ENCODE results near the gene CBLN4. TPM values are rescaled to one million over a fixed set of nuclear protein-coding genes. Genes with fewer than 3 reads are reported as not detected.

CBLN4 gene
- total RNA-seq, 1 experiment from 2014 or later = not detected

GRCh38 chr20:56014151-56014550, 8.8 kb upstream of the CBLN4 start:
- no peaks in the 10 kb centered on the region for H3K27me3 ChIP-seq (ENCODE audit: insufficient read depth, low read length)
- no peaks in the 10 kb centered on the region for H3K4me1 Mint-ChIP-seq
- H3K23me2 ChIP-seq (ENCODE audit: insufficient read length, low read depth, low read length, poor library complexity, severe bottlenecking) = no peaks in the 10 kb centered on the region
- no peak overlapping the region for H3K18ac ChIP-seq (ENCODE audit: insufficient read length, low read depth, low read length)
- H4K8ac ChIP-seq (replicated peaks; ENCODE audit: insufficient read length, low read depth, low read length) = no peak overlapping the region
- H2BK15ac ChIP-seq (ENCODE audit: low read depth, low read length) = no peak overlapping the region
- H3T11ph ChIP-seq (ENCODE audit: low read length) = no peak overlapping the region
- H2AK5ac ChIP-seq (ENCODE audit: insufficient read length, low read length) = no peak overlapping the region
- no peak overlapping the region for H3K27ac Mint-ChIP-seq
- no peak overlapping the region for H3K4ac ChIP-seq (ENCODE audit: low read depth, low read length)
- no peak overlapping the region for H2BK20ac ChIP-seq (ENCODE audit: low read depth, low read length, poor library complexity, severe bottlenecking)
- H2BK5ac ChIP-seq (ENCODE audit: insufficient read length, low read length) = no peak overlapping the region
- H3K9me3 ChIP-seq (ENCODE audit: control insufficient read depth, low read depth, low read length) = peaks cover 72% of the 10 kb centered on the region
- H3K79me2 ChIP-seq (ENCODE audit: insufficient read depth, low read length) = no peaks in the 10 kb centered on the region
- no peak for TF ChIP-seq CTCF (conservative IDR thresholded peaks at IDR 0.05)
- H4K20me1 ChIP-seq (ENCODE audit: control insufficient read depth, insufficient read depth, insufficient read length) = no peaks in the 10 kb centered on the region
- WGBS (ENCODE audit: extremely low coverage, insufficient read length, low lambda C conversion rate) = no CpG with 5 or more reads among the region's 2 CpGs
- H3K4me3 Mint-ChIP-seq = no peak overlapping the region
- H4K91ac ChIP-seq (ENCODE audit: insufficient read length, low read depth, low read length) = no peak overlapping the region
- no peaks in the 10 kb centered on the region for H3K4me1 ChIP-seq (ENCODE audit: insufficient read depth, low read length)
- no peak for DNase-seq
- no peak overlapping the region for H3K4me2 ChIP-seq (ENCODE audit: insufficient read depth, insufficient read length, low read length)
- H3K79me1 ChIP-seq (ENCODE audit: insufficient read depth, low read depth, low read length, poor library complexity, severe bottlenecking) = no peaks in the 10 kb centered on the region
- no peak overlapping the region for H3K9ac ChIP-seq (ENCODE audit: extremely low read depth, insufficient read length, low read length)
- no peak overlapping the region for H3K23ac ChIP-seq (ENCODE audit: insufficient read length, low read depth, low read length)
- no peak overlapping the region for H4K5ac ChIP-seq (ENCODE audit: insufficient read length, low read depth, low read length)
- no peak overlapping the region for H3K56ac ChIP-seq (ENCODE audit: insufficient read length, low read depth, low read length)
- H3K14ac ChIP-seq (ENCODE audit: insufficient read depth, low read length) = no peak overlapping the region
- no peak overlapping the region for H2BK120ac ChIP-seq (ENCODE audit: low read depth, low read length, poor library complexity, severe bottlenecking)
- no peak overlapping the region for H2AFZ ChIP-seq (ENCODE audit: low read length)
- no peak overlapping the region for H2BK12ac ChIP-seq (ENCODE audit: insufficient read length, low read depth, low read length)
- H3K36me3 Mint-ChIP-seq (ENCODE audit: insufficient read depth in 1 of 3, low read depth in 3 of 3) = peaks cover 5 to 17% (median 6%) of the 10 kb centered on the region in 3 experiments; a peak in 5 of 7 replicates
- H3K27ac ChIP-seq (ENCODE audit: insufficient read length, low read depth, low read length) = no peak overlapping the region
- peaks cover 94 to 97% of the 10 kb centered on the region in 2 experiments for H3K9me3 Mint-ChIP-seq
- H3K27me3 Mint-ChIP-seq (ENCODE audit: low read depth) = no peaks in the 10 kb centered on the region; the same call in 1 of the 2 replicates

Measured in H9 (cell line).